GM18873 (cell line): ENCODE data around the gene ASIC5.
"Not testable (repeated sequence)": the region's sequence is repeated elsewhere in the genome, so short reads cannot be mapped to it uniquely, and the experiment has no call there.

ENCODE experiments used
- ATAC-seq: cut with Tn5 transposase; IDR thresholded peaks from one replicate; pipeline ENCODE4 v1.9.1; 2021; ENCODE audit warnings: mild to moderate bottlenecking, moderate library complexity, moderate number of reproducible peaks; ENCODE audit not compliant: unreplicated experiment, low FRiP score

The ASIC5 gene, protein sequence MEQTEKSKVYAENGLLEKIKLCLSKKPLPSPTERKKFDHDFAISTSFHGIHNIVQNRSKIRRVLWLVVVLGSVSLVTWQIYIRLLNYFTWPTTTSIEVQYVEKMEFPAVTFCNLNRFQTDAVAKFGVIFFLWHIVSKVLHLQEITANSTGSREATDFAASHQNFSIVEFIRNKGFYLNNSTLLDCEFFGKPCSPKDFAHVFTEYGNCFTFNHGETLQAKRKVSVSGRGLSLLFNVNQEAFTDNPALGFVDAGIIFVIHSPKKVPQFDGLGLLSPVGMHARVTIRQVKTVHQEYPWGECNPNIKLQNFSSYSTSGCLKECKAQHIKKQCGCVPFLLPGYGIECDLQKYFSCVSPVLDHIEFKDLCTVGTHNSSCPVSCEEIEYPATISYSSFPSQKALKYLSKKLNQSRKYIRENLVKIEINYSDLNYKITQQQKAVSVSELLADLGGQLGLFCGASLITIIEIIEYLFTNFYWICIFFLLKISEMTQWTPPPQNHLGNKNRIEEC

GRCh38 chr4:155866177-155866576 is at the start of gene ASIC5:
Gene ASIC5, minus strand, starts transcription at chr4:155866277. Its CDS starts 51 bp downstream, at chr4:155866226.
- ATAC-seq: no peak

DNA sequence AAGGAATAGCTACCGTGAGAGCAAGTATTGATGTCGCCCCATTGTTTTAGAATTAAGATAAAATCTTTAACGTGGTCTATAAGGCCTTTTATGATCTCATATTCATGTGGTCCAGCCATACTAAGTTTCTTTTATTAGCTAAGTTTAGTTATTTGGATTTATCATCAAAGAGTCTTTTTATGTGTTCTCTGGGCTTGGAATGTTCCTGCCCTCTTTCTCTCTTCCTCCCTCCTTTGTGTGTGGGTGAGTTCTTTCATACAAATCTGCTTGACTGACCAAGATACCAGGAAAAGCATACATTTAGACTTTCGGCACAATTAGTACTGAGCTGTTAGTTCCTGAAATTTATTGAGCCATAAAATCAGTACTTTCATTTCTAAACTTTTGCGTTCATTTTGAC is 48.7 kb upstream of the ASIC5 start:
- no peak for ATAC-seq

DNA sequence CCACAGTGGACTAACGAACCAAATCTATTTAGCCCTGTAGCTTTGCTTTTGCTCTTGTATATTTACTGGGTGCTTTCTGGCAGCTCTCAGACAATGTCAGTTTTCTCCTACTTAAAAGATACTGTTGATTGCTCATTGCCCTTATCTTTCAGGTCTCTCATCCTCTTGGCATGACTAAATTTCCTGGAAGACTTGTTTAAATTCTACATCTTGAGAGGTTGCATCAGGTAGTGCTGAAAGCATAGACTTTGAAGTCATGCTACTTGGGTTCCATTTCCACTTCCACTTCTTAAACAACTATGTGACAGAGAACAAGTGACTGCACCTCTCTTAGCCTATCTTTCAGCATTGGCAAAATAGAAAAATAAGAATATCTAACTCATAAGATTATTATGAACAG is 45.8 kb upstream of the ASIC5 start:
- ATAC-seq: no peak

- ATAC-seq: no peak
Observed at GRCh38 chr4:155909615-155910226, 43.6 kb upstream of the ASIC5 start.

- ATAC-seq: no peak
Observed at GRCh38 chr4:155908187-155909139, 42.4 kb upstream of the ASIC5 start.

DNA sequence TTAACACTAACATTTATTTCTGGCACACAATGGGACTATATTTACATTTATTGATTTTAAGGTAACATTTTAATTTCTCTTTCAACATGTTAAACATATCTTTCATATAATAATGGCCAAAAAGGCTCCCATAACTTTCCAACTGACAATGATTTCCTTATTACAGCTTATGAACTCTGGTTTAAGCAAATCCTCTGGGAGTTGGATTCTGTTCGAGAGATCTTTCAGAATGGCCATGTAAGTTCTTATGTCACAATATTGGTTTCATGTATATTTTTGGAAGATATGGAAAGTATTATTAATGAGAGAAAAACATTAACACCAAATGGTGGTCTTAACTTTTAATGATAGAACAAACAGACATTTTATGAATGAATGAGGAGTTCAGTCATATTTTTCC is 41.5 kb upstream of the ASIC5 start:
- ATAC-seq: no peak

DNA sequence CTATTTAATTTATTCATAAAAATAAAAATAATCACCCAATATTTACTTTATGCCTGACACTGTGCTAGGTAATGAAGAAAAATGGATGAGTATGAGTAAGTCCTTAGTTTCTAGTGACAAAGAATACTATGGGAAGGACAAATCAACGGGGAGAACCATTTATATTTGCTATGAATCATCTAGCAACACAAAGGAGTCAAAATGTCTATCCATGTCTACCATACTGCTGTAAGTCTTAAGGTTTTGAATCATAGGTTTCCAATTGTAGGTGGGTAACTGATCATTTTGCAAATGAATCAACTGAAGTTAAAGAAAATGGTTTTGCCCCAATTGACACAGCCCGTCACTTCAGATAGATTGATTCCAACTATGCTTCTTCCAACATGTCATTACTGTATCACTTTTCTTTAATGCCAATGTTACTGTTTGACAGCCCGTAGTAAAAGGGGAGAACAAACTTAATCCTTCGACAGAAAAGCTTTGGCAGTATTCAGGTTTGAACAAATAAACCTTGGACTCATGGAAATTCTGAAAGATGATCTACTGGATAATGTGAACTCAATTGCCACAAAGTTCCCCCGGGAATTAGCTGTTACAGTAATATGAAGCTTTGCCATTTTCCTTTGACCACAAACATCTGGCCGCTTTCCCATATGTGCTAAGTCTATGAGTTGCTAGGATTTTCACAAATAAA is 40.6 kb upstream of the ASIC5 start:
- ATAC-seq: no peak

- no peak for ATAC-seq
Observed at GRCh38 chr4:155904331-155904730, 38.3 kb upstream of the ASIC5 start.

GRCh38 chr4:155903453-155903852 is 37.4 kb upstream of the ASIC5 start, which contains the start of gene TDO2:
Gene TDO2, plus strand, starts transcription at chr4:155903696. Its CDS starts 63 bp downstream, at chr4:155903759.
- no peak for ATAC-seq

GRCh38 chr4:155901013-155901412 is 34.9 kb upstream of the ASIC5 start:
- no peak for ATAC-seq

GRCh38 chr4:155900381-155900780 is 34.3 kb upstream of the ASIC5 start:
- ATAC-seq: no peak

GRCh38 chr4:155899891-155900290 is 33.8 kb upstream of the ASIC5 start:
- ATAC-seq: no peak

GRCh38 chr4:155898371-155898770 is 32.3 kb upstream of the ASIC5 start:
- ATAC-seq: not testable (repeated sequence)

- no peak for ATAC-seq
Observed at GRCh38 chr4:155891058-155891457, 25.0 kb upstream of the ASIC5 start.

- ATAC-seq: no peak
Observed at GRCh38 chr4:155889946-155890345, 23.9 kb upstream of the ASIC5 start.

GRCh38 chr4:155889031-155889793 is 23.1 kb upstream of the ASIC5 start:
- peak; percentile 95 for ATAC-seq

DNA sequence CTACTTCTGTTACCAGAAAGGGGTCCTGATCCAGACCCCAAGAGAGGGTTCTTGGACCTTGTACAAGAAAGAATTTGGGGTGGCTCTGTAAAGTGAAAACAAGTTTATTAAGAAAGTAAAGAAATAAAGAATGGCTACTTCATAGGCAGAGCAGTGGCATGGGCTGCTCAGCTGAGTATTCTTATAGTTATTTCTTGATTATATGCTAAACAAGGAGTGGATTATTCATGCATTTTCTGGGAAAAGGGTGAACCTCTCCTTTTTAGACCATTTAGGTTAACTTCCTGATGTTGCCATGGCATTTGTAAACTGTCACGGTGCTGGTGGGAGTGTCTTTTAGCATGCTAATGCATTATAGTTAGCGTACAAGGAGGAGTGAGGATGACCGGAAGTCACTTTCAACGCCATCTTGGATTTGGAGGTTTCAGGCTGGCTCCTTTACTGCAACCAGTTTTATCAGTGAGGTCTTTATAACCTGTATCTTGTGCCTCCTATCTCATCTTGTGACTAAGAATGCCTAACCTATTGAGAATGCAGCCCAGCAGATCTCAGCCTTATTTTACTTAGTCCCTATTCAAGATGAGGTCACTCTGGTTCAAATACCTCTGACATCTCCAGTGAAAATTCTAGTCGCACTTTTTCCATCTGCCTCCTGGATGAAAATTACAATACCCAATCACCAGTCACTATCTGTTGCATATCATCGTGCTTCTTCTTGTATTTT is 21.9 kb upstream of the ASIC5 start:
- ATAC-seq: no peak

DNA sequence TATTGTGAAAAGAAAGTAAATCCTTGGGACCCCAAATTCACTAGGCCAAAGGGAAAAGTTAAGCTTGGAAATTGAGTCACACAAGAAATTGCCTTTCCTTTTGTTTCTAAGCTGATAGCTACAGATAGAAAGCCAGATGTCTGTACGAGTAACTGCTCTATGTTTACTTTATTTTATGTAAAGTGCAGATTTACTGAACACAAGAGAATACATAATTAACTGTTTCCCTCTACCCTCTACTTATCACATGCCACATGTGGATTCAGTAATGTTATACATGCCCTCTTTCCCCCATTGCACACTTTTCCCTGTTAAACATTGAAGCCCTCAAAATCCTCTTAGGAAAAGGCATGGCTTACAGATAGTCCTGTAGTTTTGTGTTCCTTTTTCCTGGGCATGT is 21.0 kb upstream of the ASIC5 start:
- no peak for ATAC-seq

DNA sequence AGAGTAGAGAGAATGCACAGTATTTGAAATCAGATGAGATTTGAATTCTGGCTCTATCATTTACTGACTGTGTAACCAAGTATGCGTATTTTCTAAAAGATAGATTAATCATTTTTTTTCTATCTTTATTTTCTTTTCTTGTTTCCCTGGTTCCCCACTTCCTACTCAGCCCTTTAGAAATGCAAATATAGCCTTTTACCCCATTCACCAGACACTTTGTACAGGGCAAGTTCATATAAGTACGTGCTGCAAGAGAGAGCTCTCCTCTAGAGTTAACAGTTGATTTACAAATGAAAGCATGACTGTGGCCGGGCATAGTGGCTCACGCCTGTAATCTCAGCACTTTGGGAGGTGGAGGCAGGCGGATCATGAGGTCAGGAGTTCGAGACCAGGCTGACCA is 19.6 kb upstream of the ASIC5 start:
- no peak for ATAC-seq
